Liver (tissue), 9 donors: ENCODE data around the gene MMEL1. TPM values are rescaled to one million over a fixed set of nuclear protein-coding genes. Genes with fewer than 3 reads are reported as not detected.
A peak's percentile ranks its signal among the peaks of the same experiment; 100 is the strongest.
"Not testable (repeated sequence)": the region's sequence is repeated elsewhere in the genome, so short reads cannot be mapped to it uniquely, and the experiment has no call there.

Experiments
- DNase-seq: peaks from one replicate; pipeline ENCODE4 v3.0.0-alpha.2; 2017; ENCODE audit warnings: low spot score
- H3K27ac ChIP-seq, 2 donors: one replicate each; pipeline ENCODE4 v1.7.0; 2013; ENCODE audit warnings: inconsistent platforms in 2 of 2, low read length in 2 of 2, control low read depth in 1 of 2, low read depth in 1 of 2, mild to moderate bottlenecking in 1 of 2
- H3K27me3 ChIP-seq, 4 donors: one replicate each; pipeline versions ENCODE4 v1.6.1 to v1.7.0; 2013; ENCODE audit warnings: low read length in 3 of 4, inconsistent platforms in 1 of 4, mild to moderate bottlenecking in 1 of 4, moderate library complexity in 1 of 4; ENCODE audit not compliant: control insufficient read depth in 4 of 4, insufficient read depth in 4 of 4
- H3K36me3 ChIP-seq, 4 donors: one replicate each; pipeline versions ENCODE4 v1.6.1 to v1.7.0; 2013; ENCODE audit warnings: low read length in 3 of 4, mild to moderate bottlenecking in 3 of 4, low read depth in 1 of 4, moderate library complexity in 1 of 4; ENCODE audit not compliant: control insufficient read depth in 4 of 4, insufficient read depth in 3 of 4
- H3K4me1 ChIP-seq, 4 donors: one replicate each; pipeline versions ENCODE4 v1.6.1 to v1.7.0; 2013; ENCODE audit warnings: low read length in 3 of 4, mild to moderate bottlenecking in 3 of 4, moderate library complexity in 1 of 4; ENCODE audit not compliant: control insufficient read depth in 4 of 4, insufficient read depth in 4 of 4
- H3K4me3 ChIP-seq, 3 donors: one replicate each; pipeline versions ENCODE4 v1.6.1 to v1.7.0; 2013; ENCODE audit warnings: low read length in 3 of 3, control low read depth in 1 of 3, low read depth in 1 of 3, mild to moderate bottlenecking in 1 of 3
- H3K9ac ChIP-seq, 2 donors: one replicate each; pipeline ENCODE4 v1.7.0; 2013; ENCODE audit warnings: low read length in 2 of 2, mild to moderate bottlenecking in 2 of 2, moderate library complexity in 2 of 2, control low read depth in 1 of 2, low read depth in 1 of 2
- H3K9me3 ChIP-seq, 4 donors: one replicate each; pipeline versions ENCODE4 v1.6.1 to v1.7.0; 2013; ENCODE audit warnings: low read length in 3 of 4; ENCODE audit not compliant: control insufficient read depth in 4 of 4
- FOXA1 ChIP-seq: IDR thresholded peaks from 2 replicates; pipeline ENCODE4 v1.6.1; 2016; ENCODE audit warnings: antibody characterized with exemption
- FOXA2 ChIP-seq: IDR thresholded peaks from 2 replicates; pipeline ENCODE4 v1.6.1; 2016; ENCODE audit warnings: antibody characterized with exemption
- GABPA ChIP-seq, 2 donors: IDR thresholded peaks in 1 of 2; conservative IDR thresholded peaks in 1 of 2; 2 replicates each; pipeline ENCODE4 v1.6.1; 2016; ENCODE audit warnings: antibody characterized with exemption in 2 of 2, mild to moderate bottlenecking in 1 of 2, moderate library complexity in 1 of 2
- HNF4A ChIP-seq, 2 donors: conservative IDR thresholded peaks; 2 replicates each; pipeline ENCODE4 v1.6.1; 2016; ENCODE audit warnings: antibody characterized with exemption in 2 of 2, mild to moderate bottlenecking in 2 of 2
- HNF4G ChIP-seq: IDR thresholded peaks from 2 replicates; pipeline ENCODE4 v1.6.1; 2016; ENCODE audit warnings: antibody characterized with exemption
- JUND ChIP-seq, 2 donors: IDR thresholded peaks; 2 replicates each; pipeline ENCODE4 v1.6.1; 2016; ENCODE audit warnings: antibody characterized with exemption in 2 of 2
- NR2F2 ChIP-seq: IDR thresholded peaks from 2 replicates; pipeline ENCODE4 v1.6.1; 2016; ENCODE audit warnings: antibody characterized with exemption
- RAD21 ChIP-seq, 2 donors: IDR thresholded peaks; 2 replicates each; pipeline ENCODE4 v1.6.1; 2016; ENCODE audit warnings: antibody characterized with exemption in 2 of 2, mild to moderate bottlenecking in 2 of 2
- YY1 ChIP-seq: IDR thresholded peaks from 2 replicates; pipeline ENCODE4 v1.6.1; 2016; ENCODE audit warnings: antibody characterized with exemption, mild to moderate bottlenecking
- WGBS: extraction: QIAGEN DNeasy Blood & Tissue Kit; methylation state at CpG from one replicate; pipeline ENCODE4 v1.1.7; 2013; 5-methylcytosine and 5-hydroxymethylcytosine counted together
- polyA plus RNA-seq, 2 donors: library from polyadenylated mRNA; stranded (reverse) in 1 of 2; unstranded in 1 of 2; fragments of 200-250 nt in 1 of 2; fragments of >200 nt in 1 of 2; fragmentation: Nextera tagmentation in 1 of 2; extraction: Ambion mirVana in 1 of 2; gene quantifications; one replicate each; pipeline versions ENCODE4 v1.2.1 to v1.2.3, GENCODE V29; 2013 to 2015
- total RNA-seq, 2 donors: library from RNA; depleted of rRNA; stranded (reverse); fragments of >200 nt; gene quantifications; one replicate each; pipeline ENCODE4 v1.2.3, GENCODE V29; 2014
- TF ChIP-seq, protein P1 (sequence below): IDR thresholded peaks from 2 replicates; pipeline ENCODE4 v1.6.1; 2016; ENCODE audit warnings: antibody characterized with exemption, mild to moderate bottlenecking
- TF ChIP-seq, protein P2 (sequence below): IDR thresholded peaks from 2 replicates; pipeline ENCODE4 v1.6.1; 2016; ENCODE audit warnings: antibody characterized with exemption
- donor health status: healthy.
- donor health status: healthy.
- donor health status: healthy.
- donor health status: healthy.
- donor health status: healthy.

The MMEL1 gene
- total and polyA plus RNA-seq, 4 donors = under 0.01 to 0.42 TPM; not detected in 2

DNA sequence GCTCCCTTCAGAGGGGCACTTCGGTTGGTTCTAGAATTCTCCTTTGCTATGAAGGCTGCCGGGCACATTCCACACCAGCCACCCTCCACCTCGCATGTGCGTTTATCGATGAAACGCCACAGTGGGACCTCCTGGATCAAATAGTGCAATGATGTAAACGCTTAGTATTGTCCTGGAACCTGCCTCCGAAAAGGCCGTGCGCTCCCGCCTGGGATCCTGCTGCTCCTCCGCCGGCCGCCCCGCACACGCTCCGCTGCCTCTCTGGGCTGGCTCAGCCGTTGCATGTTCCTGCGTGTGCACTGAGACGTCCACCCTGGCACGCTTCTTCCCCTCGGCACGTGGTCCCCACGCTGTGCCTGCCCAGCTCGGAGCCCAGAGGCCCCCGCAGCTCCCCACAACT is 80.6 kb downstream of the MMEL1 start:
- Histone ChIP-seq H3K9ac (no peak overlapping the region), H3K9me3 (no peaks in the 10 kb centered on the region), H3K27ac (no peak overlapping the region)

DNA sequence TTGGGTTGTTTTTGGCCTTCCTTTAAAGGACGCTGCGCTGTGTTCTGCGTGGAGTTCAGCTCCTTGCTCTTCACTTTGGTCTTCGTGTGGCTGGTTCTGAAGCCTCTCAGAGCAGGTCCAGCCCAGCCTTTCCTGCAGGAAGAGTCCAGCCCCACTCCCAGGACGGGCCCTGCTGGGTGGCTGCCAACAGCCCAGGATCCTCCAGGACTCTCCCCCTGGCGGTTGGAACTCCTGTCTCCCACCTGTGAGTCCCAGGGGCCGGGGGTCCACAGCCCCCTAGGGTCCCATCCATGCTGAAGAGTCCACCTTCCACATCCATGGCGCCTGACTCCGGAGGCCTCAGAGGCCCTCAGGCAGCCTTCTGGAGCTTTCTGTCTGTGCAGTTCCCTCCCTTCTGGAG is 81.3 kb downstream of the MMEL1 start:
- not testable (repeated sequence) for H3K4me3 ChIP-seq, H3K36me3 ChIP-seq, H3K27ac ChIP-seq, H3K9me3 ChIP-seq, H3K9ac ChIP-seq, DNase-seq, H3K27me3 ChIP-seq
- H3K4me1 ChIP-seq = peaks cover 13 to 42% (median 28%) of the 10 kb centered on the region in 4 donors
- 82% methylated on average over 9 of the region's 9 CpGs for WGBS

More for the DNA sequence above, 80.6 kb downstream of the MMEL1 start:
- H3K27me3 ChIP-seq = no peaks in the 10 kb centered on the region
- no peak overlapping the region for H3K4me3 ChIP-seq
- DNase-seq = no peak
- no peaks in the 10 kb centered on the region for H3K36me3 ChIP-seq
- TF ChIP-seq YY1 (no peak), FOXA1 (no peak), JUND (IDR thresholded peaks at IDR 0.05) (no peak), GABPA (IDR thresholded peaks at IDR 0.05 in 1 of 2, conservative IDR thresholded peaks at IDR 0.05 in 1 of 2) (no peak), FOXA2 (no peak), HNF4G (no peak), HNF4A (conservative IDR thresholded peaks at IDR 0.05) (no peak), RAD21 (IDR thresholded peaks at IDR 0.05) (no peak), NR2F2 (no peak)
- TF ChIP-seq, protein P1, sequence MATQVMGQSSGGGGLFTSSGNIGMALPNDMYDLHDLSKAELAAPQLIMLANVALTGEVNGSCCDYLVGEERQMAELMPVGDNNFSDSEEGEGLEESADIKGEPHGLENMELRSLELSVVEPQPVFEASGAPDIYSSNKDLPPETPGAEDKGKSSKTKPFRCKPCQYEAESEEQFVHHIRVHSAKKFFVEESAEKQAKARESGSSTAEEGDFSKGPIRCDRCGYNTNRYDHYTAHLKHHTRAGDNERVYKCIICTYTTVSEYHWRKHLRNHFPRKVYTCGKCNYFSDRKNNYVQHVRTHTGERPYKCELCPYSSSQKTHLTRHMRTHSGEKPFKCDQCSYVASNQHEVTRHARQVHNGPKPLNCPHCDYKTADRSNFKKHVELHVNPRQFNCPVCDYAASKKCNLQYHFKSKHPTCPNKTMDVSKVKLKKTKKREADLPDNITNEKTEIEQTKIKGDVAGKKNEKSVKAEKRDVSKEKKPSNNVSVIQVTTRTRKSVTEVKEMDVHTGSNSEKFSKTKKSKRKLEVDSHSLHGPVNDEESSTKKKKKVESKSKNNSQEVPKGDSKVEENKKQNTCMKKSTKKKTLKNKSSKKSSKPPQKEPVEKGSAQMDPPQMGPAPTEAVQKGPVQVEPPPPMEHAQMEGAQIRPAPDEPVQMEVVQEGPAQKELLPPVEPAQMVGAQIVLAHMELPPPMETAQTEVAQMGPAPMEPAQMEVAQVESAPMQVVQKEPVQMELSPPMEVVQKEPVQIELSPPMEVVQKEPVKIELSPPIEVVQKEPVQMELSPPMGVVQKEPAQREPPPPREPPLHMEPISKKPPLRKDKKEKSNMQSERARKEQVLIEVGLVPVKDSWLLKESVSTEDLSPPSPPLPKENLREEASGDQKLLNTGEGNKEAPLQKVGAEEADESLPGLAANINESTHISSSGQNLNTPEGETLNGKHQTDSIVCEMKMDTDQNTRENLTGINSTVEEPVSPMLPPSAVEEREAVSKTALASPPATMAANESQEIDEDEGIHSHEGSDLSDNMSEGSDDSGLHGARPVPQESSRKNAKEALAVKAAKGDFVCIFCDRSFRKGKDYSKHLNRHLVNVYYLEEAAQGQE = no peak
- TF ChIP-seq, protein P2, sequence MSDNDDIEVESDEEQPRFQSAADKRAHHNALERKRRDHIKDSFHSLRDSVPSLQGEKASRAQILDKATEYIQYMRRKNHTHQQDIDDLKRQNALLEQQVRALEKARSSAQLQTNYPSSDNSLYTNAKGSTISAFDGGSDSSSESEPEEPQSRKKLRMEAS = no peak
- peaks cover 12 to 37% (median 27%) of the 10 kb centered on the region in 4 donors for H3K4me1 ChIP-seq
- WGBS = 98% methylated on average over 26 of the region's 26 CpGs

DNA sequence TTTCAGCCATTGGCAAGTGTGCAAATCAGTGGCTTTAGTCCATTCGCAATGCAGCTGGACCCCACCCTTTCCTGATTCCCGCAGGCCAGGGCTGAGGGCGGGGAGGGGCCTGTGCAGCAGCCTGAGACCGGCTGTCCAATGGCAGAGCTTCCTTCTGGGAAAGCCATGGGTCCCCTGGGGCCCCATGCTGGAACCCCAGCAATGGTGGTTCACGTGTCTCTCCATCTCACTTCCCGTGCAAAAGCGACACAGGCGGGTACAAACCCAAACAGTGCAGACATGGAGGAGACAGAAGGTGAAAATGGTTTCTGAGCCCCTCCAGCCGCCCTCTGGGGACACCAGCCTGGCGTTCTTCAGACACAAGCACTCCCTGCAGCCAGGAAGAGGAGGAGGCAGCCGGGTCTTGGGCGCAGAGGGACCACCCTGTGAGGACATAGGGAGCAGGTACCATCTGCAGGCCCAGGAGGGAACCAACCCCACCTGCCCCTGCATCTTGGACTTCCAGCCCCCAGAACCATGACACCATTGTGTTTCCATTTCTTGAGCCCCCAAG is 82.4 kb downstream of the MMEL1 start:
- H3K27me3 ChIP-seq, H3K36me3 ChIP-seq, DNase-seq, H3K9ac ChIP-seq, H3K4me3 ChIP-seq, H3K27ac ChIP-seq, H3K9me3 ChIP-seq: not testable (repeated sequence)
- 78% methylated on average over 11 of the region's 12 CpGs for WGBS
- H3K4me1 ChIP-seq = peaks cover 13 to 46% (median 30%) of the 10 kb centered on the region in 4 donors

DNA sequence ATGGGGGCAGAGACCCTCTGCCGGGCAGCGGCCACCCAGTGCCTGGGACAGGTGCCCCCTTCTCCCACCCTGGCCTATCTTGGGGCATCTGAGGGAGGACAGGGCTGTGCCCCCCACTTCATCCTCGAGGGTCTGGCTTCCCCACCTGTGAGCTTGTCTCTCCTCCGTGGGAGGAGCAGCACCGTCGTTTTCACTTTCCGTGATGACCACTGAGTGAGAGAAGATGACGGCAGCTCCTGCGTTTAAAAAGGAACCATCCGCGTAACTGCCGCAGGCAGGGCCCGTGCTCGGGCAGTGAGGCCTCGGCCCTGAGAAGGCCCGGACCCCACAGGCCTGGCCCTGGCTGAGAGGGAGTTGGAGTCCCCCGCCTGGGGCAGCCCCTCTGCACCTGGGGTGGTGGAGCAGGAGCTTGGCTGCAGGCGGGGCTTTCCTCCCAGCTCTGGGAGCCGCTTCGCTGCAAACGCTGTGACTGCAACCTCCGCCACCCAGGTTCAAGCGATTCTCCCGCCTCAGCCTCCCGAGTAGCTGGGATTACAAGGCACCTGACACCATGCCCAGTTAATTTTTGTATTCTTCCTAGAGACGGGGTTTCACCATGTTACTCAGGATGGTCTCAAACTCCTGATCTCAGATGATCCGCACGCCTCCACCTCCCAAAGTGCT is 83.3 kb downstream of the MMEL1 start:
- H3K4me3 ChIP-seq, H3K27me3 ChIP-seq, H3K9me3 ChIP-seq, H3K36me3 ChIP-seq, DNase-seq: not testable (repeated sequence)
- 86% methylated on average over 25 of the region's 28 CpGs for WGBS
- Histone ChIP-seq H3K4me1 (peaks cover 13 to 40% (median 26%) of the 10 kb centered on the region in 4 donors), H3K9ac (peak overlapping the region; percentile 68 to 96), H3K27ac (peak overlapping the region; percentile 96 to 99)
